Neural cell (in vitro differentiated cells): ENCODE measurements around the gene SMAP1. TPM values are rescaled to one million over a fixed set of nuclear protein-coding genes. Genes with fewer than 3 reads are reported as not detected.
"Not testable (repeated sequence)": the region's sequence is repeated elsewhere in the genome, so short reads cannot be mapped to it uniquely, and the experiment has no call there.

ENCODE experiments used
- H2AFZ ChIP-seq: fragments of 200-600, 300-800 bp; sonication (generic), shearing (Covaris generic); 2 replicates; pipeline ENCODE4 v1.6.0; 2014; ENCODE audit warnings: low read depth, mild to moderate bottlenecking, antibody characterized with exemption, low read length, moderate library complexity
- H3F3A ChIP-seq: fragments of 200-600 bp; shearing (Covaris generic); 2 replicates; pipeline ENCODE4 v1.6.1; 2016; ENCODE audit warnings: mild to moderate bottlenecking, moderate library complexity, mixed read lengths, antibody characterized with exemption, low read length; ENCODE audit not compliant: insufficient read depth, poor library complexity, severe bottlenecking
- H3K27ac ChIP-seq: fragments of 200-600, 300-800 bp; sonication (generic), shearing (Covaris generic); 2 replicates; pipeline ENCODE4 v1.5.1; 2014; ENCODE audit warnings: mild to moderate bottlenecking, low read length, moderate library complexity
- H3K27me3 ChIP-seq: fragments of 300-800, 200-600 bp; sonication (generic), shearing (Covaris generic); 2 replicates; pipeline ENCODE4 v1.6.0; 2014; ENCODE audit warnings: mild to moderate bottlenecking, low read depth, low read length, moderate library complexity; ENCODE audit not compliant: insufficient read depth
- H3K36me3 ChIP-seq: fragments of 300-800, 200-600 bp; sonication (generic), shearing (Covaris generic); 2 replicates; pipeline ENCODE4 v1.5.1; 2014; ENCODE audit warnings: mild to moderate bottlenecking, antibody characterized with exemption, low read length, moderate library complexity; ENCODE audit not compliant: insufficient read depth
- H3K4me2 ChIP-seq: fragments of 300-800, 200-600 bp; sonication (generic), shearing (Covaris generic); 2 replicates; pipeline ENCODE4 v1.6.0; 2014; ENCODE audit warnings: mild to moderate bottlenecking, low read length
- H3K4me3 ChIP-seq: fragments of 300-800, 200-600 bp; sonication (generic), shearing (Covaris generic); 2 replicates; pipeline ENCODE4 v1.5.1; 2014; ENCODE audit warnings: mild to moderate bottlenecking, low read length, moderate library complexity
- H3K79me2 ChIP-seq: fragments of 200-600 bp; shearing (Covaris generic); replicated peaks from 2 replicates; pipeline ENCODE4 v1.6.0; 2014; ENCODE audit warnings: mild to moderate bottlenecking, low read length, moderate library complexity; ENCODE audit not compliant: insufficient read depth
- H3K9ac ChIP-seq: fragments of 300-800, 200-600 bp; sonication (generic), shearing (Covaris generic); 2 replicates; pipeline ENCODE4 v1.6.1; 2016; ENCODE audit warnings: mild to moderate bottlenecking, low read length, mixed read lengths
- H3K9me2 ChIP-seq: fragments of 200-600 bp; shearing (Covaris generic); 2 replicates; pipeline ENCODE4 v1.6.1; 2016; ENCODE audit warnings: mild to moderate bottlenecking, low read length, mixed read lengths; ENCODE audit not compliant: insufficient read depth
- H3K9me3 ChIP-seq: fragments of 200-600, 300-800 bp; sonication (generic), shearing (Covaris generic); 2 replicates; pipeline ENCODE4 v1.6.1; 2016; ENCODE audit warnings: mild to moderate bottlenecking, mixed run types, low read length, moderate library complexity, mixed read lengths
- H4K20me1 ChIP-seq: fragments of 200-600 bp; shearing (Covaris generic); 2 replicates; pipeline ENCODE4 v1.6.1; 2016; ENCODE audit warnings: mild to moderate bottlenecking, mixed run types; ENCODE audit not compliant: insufficient read depth
- CTCF ChIP-seq: fragments of 450-650 bp; IDR thresholded peaks from 2 replicates; pipeline ENCODE4 v1.5.1; 2014; ENCODE audit warnings: antibody characterized with exemption, mild to moderate bottlenecking, moderate library complexity; ENCODE audit not compliant: poor library complexity, severe bottlenecking
- EP300 ChIP-seq: fragments of 450-650 bp; conservative IDR thresholded peaks from 2 replicates; pipeline ENCODE4 v1.6.1; 2014; ENCODE audit warnings: antibody characterized with exemption, mild to moderate bottlenecking, moderate library complexity; ENCODE audit not compliant: poor library complexity, severe bottlenecking
- EZH2 ChIP-seq: fragments of 200-600, 300-800 bp; shearing (Covaris generic), sonication (generic); IDR thresholded peaks from 2 replicates; pipeline ENCODE4 v1.6.1; 2014; ENCODE audit warnings: antibody characterized with exemption, low read length, borderline replicate concordance, mild to moderate bottlenecking; ENCODE audit not compliant: insufficient read depth, poor library complexity, severe bottlenecking
- MXI1 ChIP-seq: fragments of 450-650 bp; conservative IDR thresholded peaks from 2 replicates; pipeline ENCODE4 v1.6.1; 2014; ENCODE audit warnings: antibody characterized with exemption, mild to moderate bottlenecking; ENCODE audit not compliant: poor library complexity, severe bottlenecking
- POLR2AphosphoS5 ChIP-seq: IDR thresholded peaks from 2 replicates; pipeline ENCODE4 v1.6.1; 2012
- RAD21 ChIP-seq: fragments of 450-650 bp; conservative IDR thresholded peaks from 2 replicates; pipeline ENCODE4 v1.6.1; 2014; ENCODE audit warnings: antibody characterized with exemption, mild to moderate bottlenecking, moderate library complexity
- REST ChIP-seq: IDR thresholded peaks from 2 replicates; pipeline ENCODE4 v1.6.1; 2012; ENCODE audit warnings: borderline replicate concordance
- SMC3 ChIP-seq: fragments of 450-650 bp; conservative IDR thresholded peaks from 2 replicates; pipeline ENCODE4 v1.6.1; 2014; ENCODE audit warnings: antibody characterized with exemption, mild to moderate bottlenecking, moderate library complexity; ENCODE audit not compliant: poor library complexity
- TAF1 ChIP-seq: IDR thresholded peaks from 2 replicates; pipeline ENCODE4 v1.6.1; 2012; ENCODE audit warnings: low read depth
- polyA plus RNA-seq: library from polyadenylated mRNA; depleted of rRNA; stranded (reverse); fragments of >200 nt; gene quantifications from 2 replicates; pipeline ENCODE4 v1.2.3, GENCODE V29; 2014

The SMAP1 gene
- polyA plus RNA-seq, 1 donor from 2014 or later = 43.7 TPM

GRCh38 chr6:70742462-70742861, 74.8 kb downstream of the SMAP1 start:
- not testable (repeated sequence) for H3F3A ChIP-seq, H3K4me3 ChIP-seq, H2AFZ ChIP-seq, H3K9me2 ChIP-seq, H3K79me2 ChIP-seq, H3K4me2 ChIP-seq, H4K20me1 ChIP-seq, H3K9me3 ChIP-seq, H3K9ac ChIP-seq, H3K36me3 ChIP-seq, H3K27me3 ChIP-seq, H3K27ac ChIP-seq

- TF ChIP-seq RAD21 (no peak), EP300 (no peak), SMC3 (no peak), EZH2 (no peak), POLR2AphosphoS5 (no peak), TAF1 (no peak), REST (no peak), CTCF (no peak), MXI1 (no peak)
- Histone ChIP-seq H3K4me2 (no peak overlapping the region), H3K27ac (no peak overlapping the region), H3K36me3 (no peaks in the 10 kb centered on the region), H3K79me2 (no peaks in the 10 kb centered on the region), H4K20me1 (no peaks in the 10 kb centered on the region), H3K4me3 (no peak overlapping the region), H3F3A (no peaks in the 10 kb centered on the region), H3K9me3 (no peaks in the 10 kb centered on the region), H2AFZ (no peak overlapping the region), H3K9me2 (no peaks in the 10 kb centered on the region), H3K9ac (no peak overlapping the region), H3K27me3 (no peaks in the 10 kb centered on the region)
These were observed 86.2 kb downstream of the SMAP1 start for GRCh38 chr6:70753870-70754380.

- Histone ChIP-seq H3K36me3 (no peaks in the 10 kb centered on the region), H3K27me3 (no peaks in the 10 kb centered on the region), H3K9ac (no peak overlapping the region), H3F3A (no peaks in the 10 kb centered on the region), H3K27ac (no peak overlapping the region), H3K4me2 (no peak overlapping the region), H3K79me2 (no peaks in the 10 kb centered on the region), H2AFZ (no peak overlapping the region), H3K9me2 (no peaks in the 10 kb centered on the region), H3K4me3 (no peak overlapping the region), H4K20me1 (no peaks in the 10 kb centered on the region), H3K9me3 (no peaks in the 10 kb centered on the region)
- no peak for TF ChIP-seq TAF1
- TF ChIP-seq EZH2 = no peak
- no peak for TF ChIP-seq EP300
- TF ChIP-seq RAD21 = no peak
- no peak for TF ChIP-seq CTCF
- TF ChIP-seq MXI1 = no peak
- TF ChIP-seq REST = no peak
- TF ChIP-seq SMC3 = no peak
- no peak for TF ChIP-seq POLR2AphosphoS5
These were observed 91.2 kb downstream of the SMAP1 start for GRCh38 chr6:70758883-70759282.
